Activated CD4-positive, alpha-beta T cell treated with anti-CD3 and anti-CD28 coated beads, Interleukin-2, Interleukin-6, amounts not matched to agents 100 ng/mL and 50 ng/mL, durations not matched to agents 16 hours and 8 hours (primary cell): Measurements from ENCODE around the gene PWP1.

Source experiments
- DNase-seq: peaks from one replicate; pipeline ENCODE4 v3.0.0-alpha.2; 2020

The PWP1 gene

GRCh38 chr12:107736914-107737313 lies 51.3 kb downstream of the PWP1 start:
- no peak for DNase-seq

GRCh38 chr12:107748472-107748871 lies 62.9 kb downstream of the PWP1 start:
- no peak for DNase-seq

GRCh38 chr12:107749083-107749482 lies 63.5 kb downstream of the PWP1 start:
- no peak for DNase-seq

GRCh38 chr12:107759410-107759809 lies 73.8 kb downstream of the PWP1 start:
- DNase-seq: peak; percentile 75

GRCh38 chr12:107760207-107760808 lies 74.7 kb downstream of the PWP1 start:
- peak; percentile 42 for DNase-seq

GRCh38 chr12:107760809-107761501 lies 75.4 kb downstream of the PWP1 start, which contains the start of gene PRDM4:
Gene PRDM4, minus strand, starts transcription at chr12:107761137. Its CDS starts 622 bp downstream, at chr12:107760515.
- DNase-seq: peak; percentile 94

GRCh38 chr12:107761502-107761904 lies 75.9 kb downstream of the PWP1 start:
- DNase-seq: no peak
